GM19023 (cell line): Measurements from ENCODE around the gene PJA2.

Experiments
- ATAC-seq: cut with Tn5 transposase; IDR thresholded peaks from one replicate; pipeline ENCODE4 v1.9.1; 2021; ENCODE audit warnings: mild to moderate bottlenecking, moderate library complexity; ENCODE audit not compliant: unreplicated experiment

Gene PJA2

GRCh38 chr5:109408991-109409843 lies 557 bp downstream of the PJA2 start:
- ATAC-seq: peak; percentile 26

GRCh38 chr5:109407913-109408312 lies 1.9 kb downstream of the PJA2 start:
- ATAC-seq: no peak

- ATAC-seq: no peak
Measured at GRCh38 chr5:109406719-109407118, 3.1 kb downstream of the PJA2 start.

- ATAC-seq: no peak
Measured at GRCh38 chr5:109404428-109404960, 5.3 kb downstream of the PJA2 start.

- no peak for ATAC-seq
Measured at GRCh38 chr5:109403469-109403868, 6.3 kb downstream of the PJA2 start.

GRCh38 chr5:109399092-109399759 lies 10.5 kb downstream of the PJA2 start:
- no peak for ATAC-seq

GRCh38 chr5:109396965-109397364 lies 12.8 kb downstream of the PJA2 start:
- ATAC-seq: no peak

- no peak for ATAC-seq
Measured at GRCh38 chr5:109394806-109395205, 15.0 kb downstream of the PJA2 start.

GRCh38 chr5:109390188-109390587 lies 19.6 kb downstream of the PJA2 start:
- ATAC-seq: no peak

GRCh38 chr5:109388407-109388806 lies 21.4 kb downstream of the PJA2 start:
- ATAC-seq: no peak

GRCh38 chr5:109387408-109387974 lies 22.3 kb downstream of the PJA2 start:
- no peak for ATAC-seq

- ATAC-seq: no peak
Measured at GRCh38 chr5:109378095-109378494, 31.7 kb downstream of the PJA2 start.

GRCh38 chr5:109374625-109375024 lies 35.1 kb downstream of the PJA2 start:
- no peak for ATAC-seq

GRCh38 chr5:109373932-109374331 lies 35.8 kb downstream of the PJA2 start:
- no peak for ATAC-seq

GRCh38 chr5:109370343-109370742 lies 39.4 kb downstream of the PJA2 start:
- ATAC-seq: no peak

GRCh38 chr5:109365653-109366052 lies 44.1 kb downstream of the PJA2 start:
- no peak for ATAC-seq

- ATAC-seq: no peak
Measured at GRCh38 chr5:109364977-109365376, 44.8 kb downstream of the PJA2 start.

GRCh38 chr5:109359642-109360041 lies 50.1 kb downstream of the PJA2 start:
- no peak for ATAC-seq

GRCh38 chr5:109357807-109358206 lies 52.0 kb downstream of the PJA2 start:
- no peak for ATAC-seq

- ATAC-seq: no peak
Measured at GRCh38 chr5:109354761-109355160, 55.0 kb downstream of the PJA2 start.

GRCh38 chr5:109351988-109352864 lies 57.5 kb downstream of the PJA2 start:
- ATAC-seq: no peak
